ENCODE data around the gene ZNF311. TPM values are rescaled to one million over a fixed set of nuclear protein-coding genes. Genes with fewer than 3 reads are reported as not detected.

ZNF311 gene
- total and polyA plus RNA-seq, 2 of the 13 experiments (the other 11 are each of a cell fraction or from before 2014, with no cell fraction given): not detected

DNA sequence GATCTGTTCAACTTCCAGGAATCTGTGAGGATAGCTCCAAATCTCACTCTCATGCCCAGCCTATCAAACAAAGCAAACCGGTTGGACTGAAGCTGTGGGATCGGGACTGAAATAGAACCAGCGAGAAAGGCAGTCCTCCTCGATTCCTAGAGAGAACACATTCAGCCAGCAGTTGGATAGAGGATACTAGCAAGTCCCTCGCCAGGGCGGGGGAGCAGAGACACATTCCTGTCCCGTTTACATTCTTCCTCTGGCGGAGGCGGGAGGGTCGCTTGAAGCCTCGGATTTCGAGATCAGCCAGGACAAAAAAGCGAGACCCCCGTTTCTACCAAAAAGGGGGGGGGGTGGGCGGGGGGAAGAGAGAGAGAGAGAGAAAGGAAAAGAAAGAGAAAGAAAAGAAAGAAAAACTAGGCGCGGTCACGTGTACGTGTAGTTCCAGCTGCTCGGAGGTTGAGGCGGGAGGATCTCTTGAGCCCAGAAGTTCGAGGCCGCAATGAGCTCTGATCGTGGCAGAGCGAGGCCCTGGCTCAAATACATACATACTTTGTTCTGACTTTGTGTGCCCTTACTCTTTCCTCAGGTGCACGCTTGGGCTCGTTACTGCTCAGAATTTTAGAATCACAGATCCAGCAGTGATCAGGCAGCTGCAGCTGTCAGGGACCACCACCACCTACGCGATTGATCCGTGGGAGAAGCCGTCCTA is 19.5 kb downstream of the ZNF311 start (continued):
- TF ChIP-seq ZNF687 (CRISPR knock-in tag; IDR thresholded peaks at IDR 0.05) (peak; percentile 62), ZNF3 (CRISPR knock-in tag; IDR thresholded peaks at IDR 0.05) (no peak), STAT5B (CRISPR knock-in tag; IDR thresholded peaks at IDR 0.05) (peak; percentile 39; the same call in 1 of the 2 replicates), FOXJ3 (CRISPR knock-in tag; IDR thresholded peaks at IDR 0.05; ENCODE audit: borderline replicate concordance) (no peak), ZNF484 (CRISPR knock-in tag; IDR thresholded peaks at IDR 0.05; ENCODE audit: borderline replicate concordance, low read depth) (no peak), MAZ (IDR thresholded peaks at IDR 0.05; ENCODE audit: borderline replicate concordance, low read depth, low read length) (no peak), MAZ (CRISPR knock-in tag; IDR thresholded peaks at IDR 0.05; ENCODE audit: low read depth) (peak; percentile 74), SIX4 (CRISPR knock-in tag; IDR thresholded peaks at IDR 0.05) (0 out of 2 replicates have a peak, but pooled peaks have one; percentile 44), ZMYM2 (CRISPR knock-in tag; IDR thresholded peaks at IDR 0.05) (0 out of 2 replicates have a peak, but pooled peaks have one; percentile 43), CEBPZ (IDR thresholded peaks at IDR 0.05; ENCODE audit: low read length) (no peak), BCLAF1 (IDR thresholded peaks at IDR 0.05) (no peak)
- TF ChIP-seq, protein P1, sequence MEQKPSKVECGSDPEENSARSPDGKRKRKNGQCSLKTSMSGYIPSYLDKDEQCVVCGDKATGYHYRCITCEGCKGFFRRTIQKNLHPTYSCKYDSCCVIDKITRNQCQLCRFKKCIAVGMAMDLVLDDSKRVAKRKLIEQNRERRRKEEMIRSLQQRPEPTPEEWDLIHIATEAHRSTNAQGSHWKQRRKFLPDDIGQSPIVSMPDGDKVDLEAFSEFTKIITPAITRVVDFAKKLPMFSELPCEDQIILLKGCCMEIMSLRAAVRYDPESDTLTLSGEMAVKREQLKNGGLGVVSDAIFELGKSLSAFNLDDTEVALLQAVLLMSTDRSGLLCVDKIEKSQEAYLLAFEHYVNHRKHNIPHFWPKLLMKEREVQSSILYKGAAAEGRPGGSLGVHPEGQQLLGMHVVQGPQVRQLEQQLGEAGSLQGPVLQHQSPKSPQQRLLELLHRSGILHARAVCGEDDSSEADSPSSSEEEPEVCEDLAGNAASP (CRISPR knock-in tag; IDR thresholded peaks at IDR 0.05; ENCODE audit: borderline replicate concordance): peak; percentile 65
- TF ChIP-seq, protein P2, sequence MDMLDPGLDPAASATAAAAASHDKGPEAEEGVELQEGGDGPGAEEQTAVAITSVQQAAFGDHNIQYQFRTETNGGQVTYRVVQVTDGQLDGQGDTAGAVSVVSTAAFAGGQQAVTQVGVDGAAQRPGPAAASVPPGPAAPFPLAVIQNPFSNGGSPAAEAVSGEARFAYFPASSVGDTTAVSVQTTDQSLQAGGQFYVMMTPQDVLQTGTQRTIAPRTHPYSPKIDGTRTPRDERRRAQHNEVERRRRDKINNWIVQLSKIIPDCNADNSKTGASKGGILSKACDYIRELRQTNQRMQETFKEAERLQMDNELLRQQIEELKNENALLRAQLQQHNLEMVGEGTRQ (IDR thresholded peaks at IDR 0.05; ENCODE audit: low read depth, low read length): no peak
- TF ChIP-seq, protein P2 (CRISPR knock-in tag; IDR thresholded peaks at IDR 0.05; ENCODE audit: borderline replicate concordance): 0 out of 2 replicates have a peak, but pooled peaks have one; percentile 43
